Mammary epithelial cell (primary cell): ENCODE results near the gene KLRC3.

Experiments
- CTCF ChIP-seq, 2 donors: IDR thresholded peaks in 1 of 2; conservative IDR thresholded peaks in 1 of 2; 2 replicates each; pipeline ENCODE4 v1.5.1; 2011 to 2012; ENCODE audit warnings: inconsistent platforms in 2 of 2, low read length in 2 of 2, mild to moderate bottlenecking in 2 of 2, control low read depth in 1 of 2, low read depth in 1 of 2; ENCODE audit not compliant: insufficient read depth in 1 of 2; ENCODE audit errors: extremely low read depth in 1 of 2
- EZH2 ChIP-seq: IDR thresholded peaks from 2 replicates; pipeline ENCODE4 v1.6.1; 2012; ENCODE audit warnings: low read length, inconsistent platforms, borderline replicate concordance

- no peak for TF ChIP-seq CTCF (conservative IDR thresholded peaks at IDR 0.05 in 1 of 2, IDR thresholded peaks at IDR 0.05 in 1 of 2; ENCODE audit: extremely low read depth in 1 of 2, insufficient read depth in 1 of 2, low read depth in 1 of 2, low read length in 2 of 2)
- no peak for TF ChIP-seq EZH2
These were observed 45.8 kb downstream of the KLRC3 start for GRCh38 chr12:10374624-10375018.
